ENCODE data around the gene SERP1.

Gene SERP1

DNA sequence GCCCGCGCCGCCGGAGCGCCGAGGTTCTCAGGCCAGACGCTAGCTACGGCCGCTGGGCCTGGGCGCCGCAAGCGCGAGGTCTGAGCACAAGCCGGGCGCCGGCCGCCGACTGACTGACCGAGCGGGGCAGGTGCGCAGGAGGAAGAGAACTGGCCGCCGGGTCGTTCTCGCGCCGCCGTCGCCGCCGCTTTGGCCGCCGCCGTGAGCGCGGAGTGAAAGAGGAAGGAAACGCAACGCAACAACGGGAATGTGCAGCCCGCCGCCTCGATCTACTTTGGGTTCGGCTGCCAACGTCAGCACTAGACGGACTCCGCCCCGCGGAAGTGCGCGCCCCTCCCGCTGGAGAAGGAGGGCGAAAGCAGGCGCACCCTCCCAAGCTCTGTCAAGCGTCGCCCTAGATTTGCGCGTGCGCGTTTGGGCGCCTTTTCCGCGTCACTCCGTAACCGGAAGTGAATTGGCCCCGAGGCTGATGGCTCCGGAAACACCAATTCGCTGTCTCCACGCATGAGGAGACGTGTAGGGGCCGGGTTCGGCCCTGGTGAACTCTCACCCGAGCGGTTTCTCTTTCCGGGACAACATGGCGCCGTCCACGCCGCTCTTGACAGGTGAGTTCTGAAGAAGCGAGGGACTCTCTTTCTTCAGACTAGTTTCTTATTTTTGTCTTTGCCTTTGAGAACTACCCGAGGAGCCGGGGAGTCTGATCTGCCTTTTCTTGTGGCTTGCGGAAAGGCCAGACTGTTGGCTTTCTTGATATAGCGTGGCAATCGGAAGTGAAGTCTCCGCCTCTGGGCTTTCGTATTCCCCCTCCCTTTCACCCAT, at the start of gene SERP1, which contains the start of gene EIF2A:
Gene SERP1, minus strand, starts transcription at position 271 of the 819 bp plus-strand sequence. CDS start 361 bp downstream, outside the sequence.
Gene EIF2A, plus strand, starts transcription at position 562 of the 819 bp plus-strand sequence. Its CDS starts 16 bp downstream, at position 578.
- H3K9ac ChIP-seq (ENCODE audit: low read length in 5 of 5), result peak within 1 kb of the TSS; percentile 89 to 97 (median 96)
- peak within 1 kb of the TSS; percentile 79 to 99 (median 94) for H3K4me3 ChIP-seq (ENCODE audit: low read depth in 1 of 5, low read length in 5 of 5)
- peaks cover 9 to 24% (median 12%) of the 10 kb centered on the region in 5 donors for H3K36me3 ChIP-seq (ENCODE audit: control insufficient read depth in 5 of 5, insufficient read depth in 5 of 5, low read length in 5 of 5)
- peak within 1 kb of the TSS; percentile 98 for H3K27ac ChIP-seq (ENCODE audit: low read depth, low read length)
- H3K27me3 ChIP-seq (ENCODE audit: control insufficient read depth in 5 of 5, insufficient read depth in 4 of 5, low read length in 5 of 5), result no peaks in the 10 kb centered on the region
- H3K4me1 ChIP-seq (ENCODE audit: control insufficient read depth in 5 of 5, insufficient read depth in 5 of 5, low read length in 5 of 5), result peaks cover 0 to 31% (median 24%) of the 10 kb centered on the region in 5 donors
- H3K9me3 ChIP-seq (ENCODE audit: control insufficient read depth in 5 of 5, low read length in 5 of 5), result no peaks in the 10 kb centered on the region

DNA sequence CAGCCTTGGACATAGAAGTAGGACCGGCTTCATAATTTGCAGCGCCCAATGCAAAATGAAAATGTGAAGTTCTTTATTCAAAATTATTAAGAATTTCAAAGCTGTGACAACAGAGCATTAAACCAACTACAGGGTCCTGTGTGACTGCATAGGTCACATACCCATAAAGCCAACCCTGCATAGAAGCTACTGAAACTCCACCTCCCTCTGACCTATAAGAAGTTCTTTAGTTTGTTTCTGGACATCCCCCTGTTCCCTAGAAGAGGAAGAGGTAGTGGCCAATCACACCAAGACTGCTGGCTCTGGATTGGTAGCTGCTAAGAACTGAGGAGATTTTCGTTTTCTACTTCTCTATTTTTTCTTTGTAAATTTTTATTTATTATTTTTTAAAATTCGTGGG, 47.9 kb upstream of the SERP1 start:
- no peaks in the 10 kb centered on the region for H3K4me1 ChIP-seq (ENCODE audit: control insufficient read depth in 5 of 5, insufficient read depth in 5 of 5, low read length in 5 of 5)
- no peaks in the 10 kb centered on the region for H3K36me3 ChIP-seq (ENCODE audit: control insufficient read depth in 5 of 5, insufficient read depth in 5 of 5, low read length in 5 of 5)
- no peaks in the 10 kb centered on the region for H3K27me3 ChIP-seq (ENCODE audit: control insufficient read depth in 5 of 5, insufficient read depth in 4 of 5, low read length in 5 of 5)

DNA sequence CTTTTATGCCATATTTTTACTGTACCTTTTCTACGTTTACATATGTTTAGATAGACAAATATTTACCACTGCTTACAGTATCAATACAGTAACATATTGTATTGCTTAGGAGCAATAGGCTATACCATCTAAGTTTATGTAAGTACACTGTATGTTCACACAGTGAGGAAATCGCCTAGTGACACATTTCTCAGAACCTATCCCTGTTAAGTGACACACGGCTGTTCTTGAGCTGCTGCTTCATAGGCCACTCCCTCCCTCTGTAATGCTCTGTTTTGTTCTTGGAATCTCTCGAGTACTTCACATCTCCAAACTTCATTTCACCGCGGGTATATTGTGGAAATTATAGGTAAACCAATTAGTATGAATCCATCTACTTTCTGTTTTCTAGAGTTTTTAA, 43.5 kb upstream of the SERP1 start:
- no peaks in the 10 kb centered on the region for H3K4me1 ChIP-seq (ENCODE audit: control insufficient read depth in 5 of 5, insufficient read depth in 5 of 5, low read length in 5 of 5)
- no peak overlapping the region for H3K4me3 ChIP-seq (ENCODE audit: low read depth in 1 of 5, low read length in 5 of 5)
- no peaks in the 10 kb centered on the region for H3K9me3 ChIP-seq (ENCODE audit: control insufficient read depth in 5 of 5, low read length in 5 of 5)
- no peak overlapping the region for H3K27ac ChIP-seq (ENCODE audit: low read depth, low read length)
- H3K27me3 ChIP-seq (ENCODE audit: control insufficient read depth in 5 of 5, insufficient read depth in 4 of 5, low read length in 5 of 5), result no peaks in the 10 kb centered on the region
- peaks cover 4 to 17% (median 12%) of the 10 kb centered on the region in 5 donors for H3K36me3 ChIP-seq (ENCODE audit: control insufficient read depth in 5 of 5, insufficient read depth in 5 of 5, low read length in 5 of 5)
- no peak overlapping the region for H3K9ac ChIP-seq (ENCODE audit: low read length in 5 of 5)

More for the DNA sequence above, 47.9 kb upstream of the SERP1 start:
- Histone ChIP-seq H3K9me3 (ENCODE audit: control insufficient read depth in 5 of 5, low read length in 5 of 5) (no peaks in the 10 kb centered on the region), H3K4me3 (ENCODE audit: low read depth in 1 of 5, low read length in 5 of 5) (no peak overlapping the region), H3K27ac (ENCODE audit: low read depth, low read length) (no peak overlapping the region), H3K9ac (ENCODE audit: low read length in 5 of 5) (no peak overlapping the region)

DNA sequence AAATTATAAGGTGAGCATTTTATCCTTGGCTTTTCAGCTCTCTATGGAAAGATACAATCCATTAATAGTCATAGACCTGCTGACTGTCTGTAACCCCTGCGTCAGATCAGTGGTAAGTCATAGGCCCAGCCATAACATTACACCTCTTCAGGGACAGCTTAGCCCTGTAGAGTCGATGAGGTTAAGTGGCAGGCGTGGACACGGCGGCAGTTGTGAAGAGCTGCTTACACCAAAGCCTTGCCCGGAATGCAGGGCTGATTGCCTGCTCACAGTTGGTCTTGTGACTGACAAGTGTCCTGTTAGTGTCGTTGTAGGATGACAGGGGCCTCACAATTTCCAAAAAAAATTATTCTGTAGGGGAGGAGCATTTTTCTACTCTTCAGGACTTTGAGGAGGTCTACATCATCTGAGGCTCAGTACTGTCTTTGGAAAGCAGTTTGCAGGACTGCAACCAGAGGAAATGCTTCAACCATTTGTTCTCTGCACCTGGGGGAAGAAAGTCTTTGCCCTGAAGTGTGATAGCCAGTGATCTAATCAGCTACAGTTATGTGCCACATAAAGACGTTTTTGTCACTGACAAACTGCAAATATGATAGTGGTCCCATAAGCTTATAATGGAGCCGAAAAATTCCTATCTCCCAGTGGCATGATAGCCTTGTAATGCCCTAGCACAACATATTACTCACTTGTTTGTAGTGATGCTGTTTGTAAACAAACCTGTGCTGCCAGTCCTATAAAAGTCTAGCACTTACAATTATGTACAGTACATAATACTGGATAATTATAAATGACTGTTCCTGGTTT, 41.9 kb upstream of the SERP1 start:
- Histone ChIP-seq H3K9me3 (ENCODE audit: control insufficient read depth in 5 of 5, low read length in 5 of 5) (no peaks in the 10 kb centered on the region), H3K27me3 (ENCODE audit: control insufficient read depth in 5 of 5, insufficient read depth in 4 of 5, low read length in 5 of 5) (no peaks in the 10 kb centered on the region), H3K4me3 (ENCODE audit: low read depth in 1 of 5, low read length in 5 of 5) (no peak overlapping the region), H3K9ac (ENCODE audit: low read length in 5 of 5) (no peak overlapping the region), H3K4me1 (ENCODE audit: control insufficient read depth in 5 of 5, insufficient read depth in 5 of 5, low read length in 5 of 5) (no peaks in the 10 kb centered on the region), H3K27ac (ENCODE audit: low read depth, low read length) (no peak overlapping the region), H3K36me3 (ENCODE audit: control insufficient read depth in 5 of 5, insufficient read depth in 5 of 5, low read length in 5 of 5) (peaks cover 10 to 30% (median 22%) of the 10 kb centered on the region in 5 donors)

GRCh38 chr3:150583028-150583427, 36.7 kb upstream of the SERP1 start:
- no peaks in the 10 kb centered on the region for H3K27me3 ChIP-seq (ENCODE audit: control insufficient read depth in 5 of 5, insufficient read depth in 4 of 5, low read length in 5 of 5)
- peaks cover 31 to 57% (median 43%) of the 10 kb centered on the region in 5 donors for H3K36me3 ChIP-seq (ENCODE audit: control insufficient read depth in 5 of 5, insufficient read depth in 5 of 5, low read length in 5 of 5)
- no peaks in the 10 kb centered on the region for H3K4me1 ChIP-seq (ENCODE audit: control insufficient read depth in 5 of 5, insufficient read depth in 5 of 5, low read length in 5 of 5)

GRCh38 chr3:150582620-150583019, 36.3 kb upstream of the SERP1 start:
- no peaks in the 10 kb centered on the region for H3K27me3 ChIP-seq (ENCODE audit: control insufficient read depth in 5 of 5, insufficient read depth in 4 of 5, low read length in 5 of 5)
- no peaks in the 10 kb centered on the region for H3K4me1 ChIP-seq (ENCODE audit: control insufficient read depth in 5 of 5, insufficient read depth in 5 of 5, low read length in 5 of 5)
- no peak overlapping the region for H3K9ac ChIP-seq (ENCODE audit: low read length in 5 of 5)
- peaks cover 31 to 58% (median 43%) of the 10 kb centered on the region in 5 donors for H3K36me3 ChIP-seq (ENCODE audit: control insufficient read depth in 5 of 5, insufficient read depth in 5 of 5, low read length in 5 of 5)
- no peaks in the 10 kb centered on the region for H3K9me3 ChIP-seq (ENCODE audit: control insufficient read depth in 5 of 5, low read length in 5 of 5)
- H3K27ac ChIP-seq (ENCODE audit: low read depth, low read length), result no peak overlapping the region
- no peak overlapping the region for H3K4me3 ChIP-seq (ENCODE audit: low read depth in 1 of 5, low read length in 5 of 5)

More at GRCh38 chr3:150583028-150583427, 36.7 kb upstream of the SERP1 start:
- Histone ChIP-seq H3K9ac (ENCODE audit: low read length in 5 of 5) (no peak overlapping the region), H3K9me3 (ENCODE audit: control insufficient read depth in 5 of 5, low read length in 5 of 5) (no peaks in the 10 kb centered on the region), H3K27ac (ENCODE audit: low read depth, low read length) (no peak overlapping the region), H3K4me3 (ENCODE audit: low read depth in 1 of 5, low read length in 5 of 5) (no peak overlapping the region)

- H3K36me3 ChIP-seq (ENCODE audit: control insufficient read depth in 5 of 5, insufficient read depth in 5 of 5, low read length in 5 of 5), result peaks cover 42 to 67% (median 53%) of the 10 kb centered on the region in 5 donors
- no peaks in the 10 kb centered on the region for H3K4me1 ChIP-seq (ENCODE audit: control insufficient read depth in 5 of 5, insufficient read depth in 5 of 5, low read length in 5 of 5)
- H3K4me3 ChIP-seq (ENCODE audit: low read depth in 1 of 5, low read length in 5 of 5), result no peak overlapping the region
- H3K27ac ChIP-seq (ENCODE audit: low read depth, low read length), result no peak overlapping the region
- no peaks in the 10 kb centered on the region for H3K9me3 ChIP-seq (ENCODE audit: control insufficient read depth in 5 of 5, low read length in 5 of 5)
- no peaks in the 10 kb centered on the region for H3K27me3 ChIP-seq (ENCODE audit: control insufficient read depth in 5 of 5, insufficient read depth in 4 of 5, low read length in 5 of 5)
- no peak overlapping the region for H3K9ac ChIP-seq (ENCODE audit: low read length in 5 of 5)
Observed at GRCh38 chr3:150581174-150581573, 34.9 kb upstream of the SERP1 start.

DNA sequence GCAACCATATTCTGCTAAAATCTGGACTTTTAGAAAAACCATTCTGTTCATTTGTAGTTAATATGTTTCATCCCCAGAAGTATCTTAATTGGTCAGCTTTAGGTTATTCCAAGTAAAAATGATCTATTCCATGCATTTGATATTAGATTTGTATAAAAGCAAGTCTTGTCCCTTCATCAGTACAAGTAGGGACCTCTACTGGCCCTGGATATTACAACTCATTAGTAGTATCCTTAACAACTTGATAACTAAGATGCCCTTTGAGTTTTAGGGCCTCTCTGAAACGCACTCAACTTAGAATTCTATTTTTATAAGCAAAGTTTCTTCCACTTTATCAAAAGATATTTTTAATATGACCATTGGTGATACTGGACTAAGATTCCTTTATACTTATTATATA, 31.6 kb upstream of the SERP1 start:
- no peak overlapping the region for H3K27ac ChIP-seq (ENCODE audit: low read depth, low read length)
- H3K9me3 ChIP-seq (ENCODE audit: control insufficient read depth in 5 of 5, low read length in 5 of 5), result no peaks in the 10 kb centered on the region

GRCh38 chr3:150567328-150567727, 21.0 kb upstream of the SERP1 start:
- H3K4me1 ChIP-seq (ENCODE audit: control insufficient read depth in 5 of 5, insufficient read depth in 5 of 5, low read length in 5 of 5), result no peaks in the 10 kb centered on the region
- no peak overlapping the region for H3K4me3 ChIP-seq (ENCODE audit: low read depth in 1 of 5, low read length in 5 of 5)
- no peak overlapping the region for H3K27ac ChIP-seq (ENCODE audit: low read depth, low read length)
- peaks cover 31 to 77% (median 45%) of the 10 kb centered on the region in 5 donors for H3K36me3 ChIP-seq (ENCODE audit: control insufficient read depth in 5 of 5, insufficient read depth in 5 of 5, low read length in 5 of 5)
- H3K27me3 ChIP-seq (ENCODE audit: control insufficient read depth in 5 of 5, insufficient read depth in 4 of 5, low read length in 5 of 5), result no peaks in the 10 kb centered on the region
- no peak overlapping the region for H3K9ac ChIP-seq (ENCODE audit: low read length in 5 of 5)
- H3K9me3 ChIP-seq (ENCODE audit: control insufficient read depth in 5 of 5, low read length in 5 of 5), result no peaks in the 10 kb centered on the region

More for the DNA sequence above, 31.6 kb upstream of the SERP1 start:
- Histone ChIP-seq H3K27me3 (ENCODE audit: control insufficient read depth in 5 of 5, insufficient read depth in 4 of 5, low read length in 5 of 5) (no peaks in the 10 kb centered on the region), H3K36me3 (ENCODE audit: control insufficient read depth in 5 of 5, insufficient read depth in 5 of 5, low read length in 5 of 5) (peaks cover 39 to 56% (median 42%) of the 10 kb centered on the region in 5 donors), H3K4me3 (ENCODE audit: low read depth in 1 of 5, low read length in 5 of 5) (no peak overlapping the region), H3K4me1 (ENCODE audit: control insufficient read depth in 5 of 5, insufficient read depth in 5 of 5, low read length in 5 of 5) (no peaks in the 10 kb centered on the region), H3K9ac (ENCODE audit: low read length in 5 of 5) (no peak overlapping the region)

DNA sequence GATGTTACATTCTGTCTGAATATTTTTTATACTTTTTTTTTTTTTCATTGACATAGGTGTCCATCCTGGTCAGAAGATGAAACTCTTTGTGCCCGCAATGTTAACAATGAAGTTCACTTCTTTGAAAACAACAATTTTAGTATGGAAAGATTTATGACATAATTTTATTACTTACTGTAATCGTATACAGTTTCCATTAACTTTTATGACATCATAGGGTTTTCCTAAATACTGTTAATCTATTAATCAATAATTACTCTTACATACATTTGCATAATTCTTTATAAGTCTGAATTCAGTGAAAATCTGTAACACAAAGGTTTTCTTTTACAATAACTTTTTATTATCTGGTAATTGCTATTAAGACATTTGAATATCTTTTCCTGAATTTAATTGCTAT, 17.9 kb upstream of the SERP1 start:
- Histone ChIP-seq H3K4me3 (ENCODE audit: low read depth in 1 of 5, low read length in 5 of 5) (no peak overlapping the region), H3K9ac (ENCODE audit: low read length in 5 of 5) (no peak overlapping the region), H3K27me3 (ENCODE audit: control insufficient read depth in 5 of 5, insufficient read depth in 4 of 5, low read length in 5 of 5) (no peaks in the 10 kb centered on the region), H3K36me3 (ENCODE audit: control insufficient read depth in 5 of 5, insufficient read depth in 5 of 5, low read length in 5 of 5) (peaks cover 22 to 53% (median 32%) of the 10 kb centered on the region in 5 donors), H3K27ac (ENCODE audit: low read depth, low read length) (no peak overlapping the region), H3K4me1 (ENCODE audit: control insufficient read depth in 5 of 5, insufficient read depth in 5 of 5, low read length in 5 of 5) (no peaks in the 10 kb centered on the region), H3K9me3 (ENCODE audit: control insufficient read depth in 5 of 5, low read length in 5 of 5) (no peaks in the 10 kb centered on the region)

Data from subcutaneous abdominal adipose tissue (tissue), 5 donors.